PC-3 (cell line): ENCODE results near the gene ZNF420.

Source experiments
- CTCF ChIP-seq: fragments of 300-600 bp; sonication (generic); conservative IDR thresholded peaks from 2 replicates; pipeline ENCODE4 v1.5.1; 2017; ENCODE audit warnings: antibody characterized with exemption, low read depth, mild to moderate bottlenecking, low read length
- EZH2 ChIP-seq: fragments of 300-600 bp; sonication (generic); IDR thresholded peaks from one replicate; pipeline ENCODE4 v1.6.1; 2017; ENCODE audit warnings: antibody characterized with exemption, mild to moderate bottlenecking, low read length; ENCODE audit not compliant: unreplicated experiment

- TF ChIP-seq CTCF: no peak
- no peak for TF ChIP-seq EZH2
Observed at GRCh38 chr19:37078717-37079032, 442 bp downstream of the ZNF420 start.
